Measurements from ENCODE around the gene PLN.

Gene PLN

DNA sequence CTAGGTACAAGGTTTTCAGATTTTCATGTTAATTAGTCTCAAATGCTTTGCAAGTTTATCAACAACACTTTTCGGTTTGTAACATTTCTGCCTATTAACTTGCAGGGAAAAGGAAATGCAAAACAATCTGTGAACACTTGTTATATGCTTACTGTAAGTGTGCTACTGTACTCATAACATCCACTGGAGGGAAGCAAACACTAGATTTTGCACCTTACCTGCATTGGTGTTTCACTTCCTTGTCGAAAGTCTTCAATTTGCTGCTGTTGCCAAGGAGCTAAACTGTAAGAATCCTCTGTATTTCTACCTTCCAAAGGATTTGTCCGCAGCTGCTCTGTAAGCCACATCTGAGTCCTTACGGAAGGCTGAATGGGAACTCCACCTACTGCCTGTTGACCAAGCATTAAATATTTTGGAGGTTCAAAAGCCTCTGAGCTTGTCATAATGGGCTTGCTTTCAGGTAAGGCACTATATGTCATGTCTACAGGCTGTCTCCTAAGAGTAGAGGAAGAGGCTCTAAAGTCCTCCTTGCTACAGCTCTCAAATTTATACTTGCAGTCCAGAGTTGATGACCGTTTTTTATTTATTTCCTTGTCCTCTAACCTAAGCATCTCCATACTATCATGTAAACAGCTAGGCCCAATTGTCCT, 17.3 kb downstream of the PLN start:
- no peak for DNase-seq (ENCODE audit: low read depth in 1 of 2, low spot score in 1 of 2)
- H3K4me3 ChIP-seq (replicated peaks; ENCODE audit: insufficient read depth, low read length): no peak overlapping the region
- no peaks in the 10 kb centered on the region for H3K27me3 ChIP-seq (ENCODE audit: insufficient read depth, poor library complexity, severe bottlenecking)
- TF ChIP-seq POLR2AphosphoS5 (IDR thresholded peaks at IDR 0.05; ENCODE audit: low read depth) (no peak), CTCF (IDR thresholded peaks at IDR 0.05; ENCODE audit: insufficient read depth, low read length) (peak; percentile 4), GABPA (IDR thresholded peaks at IDR 0.05; ENCODE audit: low read depth) (no peak), SPI1 (IDR thresholded peaks at IDR 0.05; ENCODE audit: borderline replicate concordance, low read depth) (no peak)
- TF ChIP-seq, protein P1, sequence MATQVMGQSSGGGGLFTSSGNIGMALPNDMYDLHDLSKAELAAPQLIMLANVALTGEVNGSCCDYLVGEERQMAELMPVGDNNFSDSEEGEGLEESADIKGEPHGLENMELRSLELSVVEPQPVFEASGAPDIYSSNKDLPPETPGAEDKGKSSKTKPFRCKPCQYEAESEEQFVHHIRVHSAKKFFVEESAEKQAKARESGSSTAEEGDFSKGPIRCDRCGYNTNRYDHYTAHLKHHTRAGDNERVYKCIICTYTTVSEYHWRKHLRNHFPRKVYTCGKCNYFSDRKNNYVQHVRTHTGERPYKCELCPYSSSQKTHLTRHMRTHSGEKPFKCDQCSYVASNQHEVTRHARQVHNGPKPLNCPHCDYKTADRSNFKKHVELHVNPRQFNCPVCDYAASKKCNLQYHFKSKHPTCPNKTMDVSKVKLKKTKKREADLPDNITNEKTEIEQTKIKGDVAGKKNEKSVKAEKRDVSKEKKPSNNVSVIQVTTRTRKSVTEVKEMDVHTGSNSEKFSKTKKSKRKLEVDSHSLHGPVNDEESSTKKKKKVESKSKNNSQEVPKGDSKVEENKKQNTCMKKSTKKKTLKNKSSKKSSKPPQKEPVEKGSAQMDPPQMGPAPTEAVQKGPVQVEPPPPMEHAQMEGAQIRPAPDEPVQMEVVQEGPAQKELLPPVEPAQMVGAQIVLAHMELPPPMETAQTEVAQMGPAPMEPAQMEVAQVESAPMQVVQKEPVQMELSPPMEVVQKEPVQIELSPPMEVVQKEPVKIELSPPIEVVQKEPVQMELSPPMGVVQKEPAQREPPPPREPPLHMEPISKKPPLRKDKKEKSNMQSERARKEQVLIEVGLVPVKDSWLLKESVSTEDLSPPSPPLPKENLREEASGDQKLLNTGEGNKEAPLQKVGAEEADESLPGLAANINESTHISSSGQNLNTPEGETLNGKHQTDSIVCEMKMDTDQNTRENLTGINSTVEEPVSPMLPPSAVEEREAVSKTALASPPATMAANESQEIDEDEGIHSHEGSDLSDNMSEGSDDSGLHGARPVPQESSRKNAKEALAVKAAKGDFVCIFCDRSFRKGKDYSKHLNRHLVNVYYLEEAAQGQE (IDR thresholded peaks at IDR 0.05; ENCODE audit: insufficient replicate concordance, low read depth): no peak
- H3K27ac ChIP-seq (replicated peaks): no peak overlapping the region

GRCh38 chr6:118567974-118568373, 19.9 kb downstream of the PLN start:
- TF ChIP-seq POLR2AphosphoS5 (IDR thresholded peaks at IDR 0.05; ENCODE audit: low read depth) (no peak), GABPA (IDR thresholded peaks at IDR 0.05; ENCODE audit: low read depth) (no peak), CTCF (IDR thresholded peaks at IDR 0.05; ENCODE audit: insufficient read depth, low read length) (no peak), SPI1 (IDR thresholded peaks at IDR 0.05; ENCODE audit: borderline replicate concordance, low read depth) (no peak)
- TF ChIP-seq, protein P1 (IDR thresholded peaks at IDR 0.05; ENCODE audit: insufficient replicate concordance, low read depth): no peak
- no peaks in the 10 kb centered on the region for H3K27me3 ChIP-seq (ENCODE audit: insufficient read depth, poor library complexity, severe bottlenecking)
- H3K4me3 ChIP-seq (replicated peaks; ENCODE audit: insufficient read depth, low read length): no peak overlapping the region
- no peak overlapping the region for H3K27ac ChIP-seq (replicated peaks)
- DNase-seq (ENCODE audit: low read depth in 1 of 2, low spot score in 1 of 2): no peak

DNA sequence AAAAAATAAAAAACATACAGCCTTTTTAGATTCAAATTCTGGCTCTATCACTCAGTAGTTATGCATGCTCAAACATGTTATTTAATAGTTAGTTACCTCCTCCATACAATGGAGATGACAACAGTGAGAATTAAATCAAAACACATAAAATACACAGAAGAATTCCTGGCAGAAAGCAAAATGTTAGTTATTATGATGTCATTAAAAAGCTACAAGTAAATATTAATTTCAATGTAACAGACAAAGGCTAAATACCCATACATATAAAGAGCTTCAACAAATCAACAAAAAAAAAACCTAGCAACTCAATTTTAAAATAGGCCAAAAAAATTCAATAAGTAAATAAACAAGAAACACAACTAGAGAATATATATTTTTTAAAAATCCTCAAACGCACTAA, 21.4 kb downstream of the PLN start:
- no peak overlapping the region for H3K4me3 ChIP-seq (replicated peaks; ENCODE audit: insufficient read depth, low read length)
- TF ChIP-seq, protein P1 (IDR thresholded peaks at IDR 0.05; ENCODE audit: insufficient replicate concordance, low read depth): no peak
- TF ChIP-seq GABPA (IDR thresholded peaks at IDR 0.05; ENCODE audit: low read depth): no peak
- TF ChIP-seq SPI1 (IDR thresholded peaks at IDR 0.05; ENCODE audit: borderline replicate concordance, low read depth): no peak
- TF ChIP-seq CTCF (IDR thresholded peaks at IDR 0.05; ENCODE audit: insufficient read depth, low read length): no peak
- TF ChIP-seq POLR2AphosphoS5 (IDR thresholded peaks at IDR 0.05; ENCODE audit: low read depth): no peak
- no peak for DNase-seq (ENCODE audit: low read depth in 1 of 2, low spot score in 1 of 2)

More for the DNA sequence above, 21.4 kb downstream of the PLN start:
- Histone ChIP-seq H3K27me3 (ENCODE audit: insufficient read depth, poor library complexity, severe bottlenecking) (no peaks in the 10 kb centered on the region), H3K27ac (replicated peaks) (no peak overlapping the region)
